ENCODE measurements around the gene TMEM178A. TPM values are rescaled to one million over a fixed set of nuclear protein-coding genes. Genes with fewer than 3 reads are reported as not detected.

Gene TMEM178A
- total RNA-seq, 2 donors from 2014 or later, result 5.5 to 7.4 TPM

DNA sequence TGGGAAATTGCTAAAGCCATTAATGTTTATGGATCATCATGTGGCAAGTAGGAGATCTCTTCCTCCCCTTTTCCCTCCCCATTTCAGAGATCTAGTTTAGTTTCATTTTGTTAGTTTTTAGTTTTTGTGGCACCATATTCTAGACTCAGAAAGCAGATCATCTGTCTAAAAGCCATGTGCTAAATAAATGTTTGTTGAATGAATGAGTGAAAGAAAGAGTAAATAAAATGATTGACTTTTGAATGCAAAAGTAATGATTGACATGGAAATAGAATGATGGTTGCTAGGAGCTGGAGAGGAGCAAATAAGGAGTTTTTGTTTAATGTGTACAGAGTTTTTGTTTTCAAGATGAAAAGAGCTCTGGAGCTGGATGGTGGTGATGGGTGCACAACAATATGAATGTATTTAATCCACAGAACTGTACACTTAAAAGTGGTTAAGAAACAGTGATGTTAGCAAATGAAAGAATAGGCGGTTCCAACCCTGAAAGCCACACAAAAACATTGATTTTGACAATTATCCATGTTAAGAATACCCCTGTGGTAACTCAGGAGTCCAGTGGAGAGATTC lies 23.6 kb downstream of the TMEM178A start:
- Histone ChIP-seq H3K27me3 (ENCODE audit: control insufficient read depth, insufficient read depth, low read length, poor library complexity, severe bottlenecking) (no peaks in the 10 kb centered on the region), H3K9me3 (ENCODE audit: control insufficient read depth, low read length) (no peaks in the 10 kb centered on the region), H3K36me3 (ENCODE audit: control insufficient read depth, insufficient read depth, low read length) (no peaks in the 10 kb centered on the region), H3K4me1 (ENCODE audit: control insufficient read depth, insufficient read depth, low read length) (no peaks in the 10 kb centered on the region), H3K27ac (ENCODE audit: low read depth, low read length) (no peak overlapping the region), H3K9ac (ENCODE audit: extremely low read depth, low read length, poor library complexity, severe bottlenecking) (no peak overlapping the region), H3K4me3 (ENCODE audit: low read length) (no peak overlapping the region)
- Mint-ChIP-seq H3K27me3 (ENCODE audit: insufficient read depth) (peaks cover 6% of the 10 kb centered on the region), H3K36me3 (ENCODE audit: low read depth) (no peaks in the 10 kb centered on the region), H3K27ac (no peak overlapping the region), H3K4me1 (peaks cover 12% of the 10 kb centered on the region), H3K4me3 (no peak overlapping the region), H3K9me3 (peaks cover 9% of the 10 kb centered on the region)
- TF ChIP-seq, protein P1, sequence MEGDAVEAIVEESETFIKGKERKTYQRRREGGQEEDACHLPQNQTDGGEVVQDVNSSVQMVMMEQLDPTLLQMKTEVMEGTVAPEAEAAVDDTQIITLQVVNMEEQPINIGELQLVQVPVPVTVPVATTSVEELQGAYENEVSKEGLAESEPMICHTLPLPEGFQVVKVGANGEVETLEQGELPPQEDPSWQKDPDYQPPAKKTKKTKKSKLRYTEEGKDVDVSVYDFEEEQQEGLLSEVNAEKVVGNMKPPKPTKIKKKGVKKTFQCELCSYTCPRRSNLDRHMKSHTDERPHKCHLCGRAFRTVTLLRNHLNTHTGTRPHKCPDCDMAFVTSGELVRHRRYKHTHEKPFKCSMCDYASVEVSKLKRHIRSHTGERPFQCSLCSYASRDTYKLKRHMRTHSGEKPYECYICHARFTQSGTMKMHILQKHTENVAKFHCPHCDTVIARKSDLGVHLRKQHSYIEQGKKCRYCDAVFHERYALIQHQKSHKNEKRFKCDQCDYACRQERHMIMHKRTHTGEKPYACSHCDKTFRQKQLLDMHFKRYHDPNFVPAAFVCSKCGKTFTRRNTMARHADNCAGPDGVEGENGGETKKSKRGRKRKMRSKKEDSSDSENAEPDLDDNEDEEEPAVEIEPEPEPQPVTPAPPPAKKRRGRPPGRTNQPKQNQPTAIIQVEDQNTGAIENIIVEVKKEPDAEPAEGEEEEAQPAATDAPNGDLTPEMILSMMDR (conservative IDR thresholded peaks at IDR 0.05), result no peak
- DNase-seq, result no peak
- 89 to 93% methylated on average over 1 of the region's 1 CpG for WGBS, 2 experiments (ENCODE audit: insufficient coverage in 1 of 2, insufficient read length in 1 of 2)

DNA sequence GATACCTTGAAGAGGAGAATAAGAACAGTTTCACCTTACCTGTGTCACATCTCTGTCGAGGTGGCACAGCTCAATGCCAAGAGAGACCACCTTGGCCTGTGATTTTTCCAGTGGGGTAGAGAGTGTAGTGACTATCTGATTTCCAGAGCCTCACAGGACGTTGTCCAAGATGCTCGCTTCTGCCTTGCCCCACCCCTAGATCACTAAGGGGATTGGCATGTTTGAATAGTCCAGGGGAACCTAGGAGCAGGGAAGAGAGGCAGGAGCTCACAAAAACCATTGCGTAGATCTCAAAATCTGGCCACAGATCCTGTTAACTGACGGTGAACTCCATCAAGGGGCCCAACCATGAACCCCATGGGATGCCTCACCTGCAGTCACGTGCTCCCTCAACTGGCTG lies 24.2 kb downstream of the TMEM178A start:
- Histone ChIP-seq H3K9ac (ENCODE audit: extremely low read depth, low read length, poor library complexity, severe bottlenecking) (no peak overlapping the region), H3K27me3 (ENCODE audit: control insufficient read depth, insufficient read depth, low read length, poor library complexity, severe bottlenecking) (no peaks in the 10 kb centered on the region), H3K4me1 (ENCODE audit: control insufficient read depth, insufficient read depth, low read length) (no peaks in the 10 kb centered on the region), H3K27ac (ENCODE audit: low read depth, low read length) (no peak overlapping the region), H3K4me3 (ENCODE audit: low read length) (no peak overlapping the region), H3K9me3 (ENCODE audit: control insufficient read depth, low read length) (no peaks in the 10 kb centered on the region), H3K36me3 (ENCODE audit: control insufficient read depth, insufficient read depth, low read length) (no peaks in the 10 kb centered on the region)
- TF ChIP-seq, protein P1 (conservative IDR thresholded peaks at IDR 0.05), result no peak
- Mint-ChIP-seq H3K4me3 (no peak overlapping the region), H3K27me3 (ENCODE audit: insufficient read depth) (peaks cover 3% of the 10 kb centered on the region), H3K9me3 (peaks cover 9% of the 10 kb centered on the region), H3K4me1 (peaks cover 9% of the 10 kb centered on the region), H3K36me3 (ENCODE audit: low read depth) (no peaks in the 10 kb centered on the region), H3K27ac (no peak overlapping the region)
- DNase-seq, result no peak
- WGBS, 2 experiments (ENCODE audit: insufficient coverage in 1 of 2, insufficient read length in 1 of 2), result 93 to 96% methylated on average over 4 to 6 of the region's 6 CpGs

DNA sequence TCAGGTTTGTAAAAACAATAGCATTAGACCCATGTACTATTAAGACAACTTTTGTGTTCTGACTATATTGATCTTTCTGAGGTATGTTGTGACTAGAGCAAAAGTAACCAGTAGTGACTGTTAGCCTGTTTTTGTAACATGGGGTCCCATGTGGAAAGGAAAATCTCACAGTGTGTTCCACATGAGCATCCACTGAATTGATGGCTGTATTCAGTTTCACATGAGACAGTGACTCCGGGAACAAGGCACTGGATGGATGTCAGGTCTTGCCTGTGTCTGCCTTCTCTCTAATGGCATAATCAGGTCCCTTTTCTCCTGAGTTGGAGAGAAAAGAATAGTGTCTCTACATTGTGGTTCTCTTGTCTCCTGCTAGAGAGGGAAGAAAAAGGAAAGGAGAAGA lies 27.5 kb downstream of the TMEM178A start:
- no peaks in the 10 kb centered on the region for H3K4me1 ChIP-seq (ENCODE audit: control insufficient read depth, insufficient read depth, low read length)
- H3K36me3 ChIP-seq (ENCODE audit: control insufficient read depth, insufficient read depth, low read length), result no peaks in the 10 kb centered on the region
- Mint-ChIP-seq H3K4me3 (no peak overlapping the region), H3K9me3 (peaks cover 9% of the 10 kb centered on the region), H3K4me1 (no peaks in the 10 kb centered on the region), H3K27ac (no peak overlapping the region), H3K27me3 (ENCODE audit: insufficient read depth) (no peaks in the 10 kb centered on the region), H3K36me3 (ENCODE audit: low read depth) (no peaks in the 10 kb centered on the region)
- no peak overlapping the region for H3K4me3 ChIP-seq (ENCODE audit: low read length)
- H3K27me3 ChIP-seq (ENCODE audit: control insufficient read depth, insufficient read depth, low read length, poor library complexity, severe bottlenecking), result no peaks in the 10 kb centered on the region
- TF ChIP-seq, protein P1 (conservative IDR thresholded peaks at IDR 0.05), result no peak
- H3K9ac ChIP-seq (ENCODE audit: extremely low read depth, low read length, poor library complexity, severe bottlenecking), result no peak overlapping the region
- no peaks in the 10 kb centered on the region for H3K9me3 ChIP-seq (ENCODE audit: control insufficient read depth, low read length)
- H3K27ac ChIP-seq (ENCODE audit: low read depth, low read length), result no peak overlapping the region
- 92% methylated on average over 1 of the region's 1 CpG; no CpG with 5 or more reads in 1 of the 2 experiments for WGBS, 2 experiments (ENCODE audit: insufficient coverage in 1 of 2, insufficient read length in 1 of 2)
- DNase-seq, result no peak

Data from endodermal cell (in vitro differentiated cells).